ENCODE results near the gene IL10RA.

DNA sequence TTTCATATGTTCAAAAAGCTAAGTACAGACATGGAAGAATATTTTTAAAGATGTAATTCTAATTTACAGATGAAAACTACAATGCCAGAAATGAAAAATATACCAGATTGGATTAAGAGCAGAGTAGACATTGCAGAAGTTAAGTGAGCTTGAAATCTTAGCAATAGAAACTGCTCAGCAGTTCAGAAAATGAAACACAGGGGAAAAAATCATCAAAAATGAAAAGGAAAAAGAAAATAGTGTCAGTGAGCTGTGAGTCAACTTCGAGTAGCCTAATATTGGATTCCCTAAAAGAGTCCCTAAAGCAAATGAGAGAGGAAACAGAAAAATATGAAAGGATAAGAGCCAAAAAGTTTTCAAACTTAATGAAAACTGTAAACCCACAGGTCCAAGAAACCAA is 25.8 kb upstream of the IL10RA start:
- no peak for TF ChIP-seq EP300 (IDR thresholded peaks at IDR 0.05)
- no peak for TF ChIP-seq POLR2A (IDR thresholded peaks at IDR 0.05; ENCODE audit: low read depth)

All from esophagus muscularis mucosa (tissue), 2 donors.